ENCODE measurements around the gene SCN3A. TPM values are rescaled to one million over a fixed set of nuclear protein-coding genes. Genes with fewer than 3 reads are reported as not detected.
A peak's percentile ranks its signal among the peaks of the same experiment; 100 is the strongest.

SCN3A gene
- total RNA-seq, 1 experiment from 2014 or later = not detected

GRCh38 chr2:165070076-165070475 is 133.8 kb downstream of the SCN3A start:
- H3K27me3 ChIP-seq (replicated peaks; ENCODE audit: control insufficient read depth, insufficient read depth, low read length) = no peaks in the 10 kb centered on the region
- TF ChIP-seq CTCF (IDR thresholded peaks at IDR 0.05; ENCODE audit: insufficient read depth in 1 of 2, low read depth in 1 of 2, low read length in 1 of 2, severe bottlenecking in 1 of 2, unreplicated experiment in 1 of 2) = no peak
- H3K36me3 Mint-ChIP-seq (ENCODE audit: insufficient read depth, unreplicated experiment) = no peaks in the 10 kb centered on the region
- H3K4me1 Mint-ChIP-seq (ENCODE audit: low read depth, unreplicated experiment) = peaks cover 21% of the 10 kb centered on the region
- H3K4me1 ChIP-seq = peaks cover 21% of the 10 kb centered on the region
- peaks cover 10% of the 10 kb centered on the region for H3K9me3 Mint-ChIP-seq (ENCODE audit: unreplicated experiment)
- CTCF ChIA-PET = interaction anchor here (1.1 kb wide), 1 partner anchor 55 kb away, joined by 4 read pairs; no protein-coding TSS in a partner anchor
- H3K36me3 ChIP-seq (ENCODE audit: control insufficient read depth, insufficient read depth, low read length) = no peaks in the 10 kb centered on the region
- no peak overlapping the region for H3K27ac Mint-ChIP-seq (ENCODE audit: unreplicated experiment)
- intact Hi-C loops (cut with micrococcal nuclease; ENCODE audit: unreplicated experiment) = no loop called here
- BruUV-seq (replicated peaks) = no TSS peak
- H3K4me3 ChIP-seq (ENCODE audit: low read depth, low read length) = no peak overlapping the region
- no peak for DNase-seq
- H3K27me3 Mint-ChIP-seq (ENCODE audit: insufficient read depth, unreplicated experiment) = no peaks in the 10 kb centered on the region
- POLR2A ChIA-PET = no interaction called here
- H3K9me3 ChIP-seq = peaks cover 24% of the 10 kb centered on the region
- H3K4me3 Mint-ChIP-seq (ENCODE audit: unreplicated experiment) = no peak overlapping the region

- no peak for DNase-seq
- no peak overlapping the region for H3K4me3 ChIP-seq (ENCODE audit: low read depth, low read length)
- H3K27me3 ChIP-seq (replicated peaks; ENCODE audit: control insufficient read depth, insufficient read depth, low read length) = no peaks in the 10 kb centered on the region
- peaks cover 21% of the 10 kb centered on the region for H3K4me1 ChIP-seq
- no peaks in the 10 kb centered on the region for H3K36me3 ChIP-seq (ENCODE audit: control insufficient read depth, insufficient read depth, low read length)
- Mint-ChIP-seq H3K27me3 (ENCODE audit: insufficient read depth, unreplicated experiment) (no peaks in the 10 kb centered on the region), H3K36me3 (ENCODE audit: insufficient read depth, unreplicated experiment) (no peaks in the 10 kb centered on the region), H3K4me1 (ENCODE audit: low read depth, unreplicated experiment) (peaks cover 21% of the 10 kb centered on the region), H3K9me3 (ENCODE audit: unreplicated experiment) (peaks cover 10% of the 10 kb centered on the region), H3K27ac (ENCODE audit: unreplicated experiment) (no peak overlapping the region), H3K4me3 (ENCODE audit: unreplicated experiment) (no peak overlapping the region)
- BruUV-seq (replicated peaks) = no TSS peak
- ChIA-PET POLR2A (no interaction called here), CTCF (interaction anchor here (1.1 kb wide), 1 partner anchor 54 kb away, joined by 4 read pairs; no protein-coding TSS in a partner anchor)
- no peak for TF ChIP-seq CTCF (IDR thresholded peaks at IDR 0.05; ENCODE audit: insufficient read depth in 1 of 2, low read depth in 1 of 2, low read length in 1 of 2, severe bottlenecking in 1 of 2, unreplicated experiment in 1 of 2)
- peaks cover 15% of the 10 kb centered on the region for H3K9me3 ChIP-seq
- intact Hi-C loops (cut with micrococcal nuclease; ENCODE audit: unreplicated experiment) = loop anchor here (5.0 kb wide), 1 partner anchor 52 kb away; no protein-coding TSS in a partner anchor
These were observed 134.7 kb downstream of the SCN3A start for GRCh38 chr2:165069151-165069550.

- Histone ChIP-seq H3K9me3 (peaks cover 8% of the 10 kb centered on the region), H3K27me3 (replicated peaks; ENCODE audit: control insufficient read depth, insufficient read depth, low read length) (no peaks in the 10 kb centered on the region), H3K36me3 (ENCODE audit: control insufficient read depth, insufficient read depth, low read length) (no peaks in the 10 kb centered on the region), H3K4me3 (ENCODE audit: low read depth, low read length) (no peak overlapping the region), H3K4me1 (peaks cover 21% of the 10 kb centered on the region)
- ChIA-PET POLR2A (no interaction called here), CTCF (no interaction called here)
- Mint-ChIP-seq H3K27ac (ENCODE audit: unreplicated experiment) (peak overlapping the region; percentile 51), H3K4me3 (ENCODE audit: unreplicated experiment) (peak overlapping the region; percentile 43), H3K27me3 (ENCODE audit: insufficient read depth, unreplicated experiment) (no peaks in the 10 kb centered on the region), H3K4me1 (ENCODE audit: low read depth, unreplicated experiment) (peaks cover 21% of the 10 kb centered on the region), H3K36me3 (ENCODE audit: insufficient read depth, unreplicated experiment) (no peaks in the 10 kb centered on the region), H3K9me3 (ENCODE audit: unreplicated experiment) (peaks cover 3% of the 10 kb centered on the region)
- no peak for TF ChIP-seq CTCF (IDR thresholded peaks at IDR 0.05; ENCODE audit: insufficient read depth in 1 of 2, low read depth in 1 of 2, low read length in 1 of 2, severe bottlenecking in 1 of 2, unreplicated experiment in 1 of 2)
- no peak for DNase-seq
- no TSS peak for BruUV-seq (replicated peaks)
- intact Hi-C loops (cut with micrococcal nuclease; ENCODE audit: unreplicated experiment) = loop anchor here (5.0 kb wide), 1 partner anchor 51 kb away; no protein-coding TSS in a partner anchor
These were observed 135.4 kb downstream of the SCN3A start for GRCh38 chr2:165068487-165068757.
